ENCODE results near the gene TTPAL. TPM values are rescaled to one million over a fixed set of nuclear protein-coding genes. Genes with fewer than 3 reads are reported as not detected.
A peak's percentile ranks its signal among the peaks of the same experiment; 100 is the strongest.

Gene TTPAL
- total RNA-seq, 4 donors from 2014 or later: 27.1 to 36.8 (median 31.7) TPM

GRCh38 chr20:44461142-44461802, 14.4 kb upstream of the TTPAL start:
- intact Hi-C loops (cut with DNase I; ENCODE audit: low total_unique reads): no loop called here
- TF ChIP-seq CTCF (IDR thresholded peaks at IDR 0.05): no peak
- no peak for TF ChIP-seq POLR2A (IDR thresholded peaks at IDR 0.05)
- H3K4me3 ChIP-seq (ENCODE audit: low read depth, poor library complexity, severe bottlenecking): no peak overlapping the region
- DNase-seq (ENCODE audit: low spot score in 2 of 2): no peak
- 69% methylated on average over 6 of the region's 6 CpGs for WGBS, 2 donors

DNA sequence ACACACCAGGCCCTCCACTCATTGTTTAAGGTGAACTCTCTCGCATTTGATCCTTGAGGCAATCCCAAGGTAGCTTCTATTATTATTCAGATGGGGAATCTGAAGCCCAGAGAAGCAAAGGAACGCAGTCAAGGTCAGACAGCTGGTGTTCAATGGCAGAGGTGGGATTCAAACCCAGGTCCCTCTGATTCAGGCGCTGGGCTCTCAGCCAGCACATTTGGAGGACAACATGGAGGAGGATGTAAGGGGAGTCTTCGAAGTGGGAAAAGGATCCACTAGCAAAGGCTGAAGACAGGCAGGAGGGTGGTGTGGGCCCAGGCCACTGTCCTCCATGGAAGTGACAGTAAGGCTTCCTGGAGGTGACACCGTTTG, 13.9 kb upstream of the TTPAL start:
- intact Hi-C loops (cut with DNase I; ENCODE audit: low total_unique reads): no loop called here
- DNase-seq (ENCODE audit: low spot score in 2 of 2): no peak
- 74 to 78% methylated on average over 5 of the region's 5 CpGs for WGBS, 2 donors
- TF ChIP-seq CTCF (IDR thresholded peaks at IDR 0.05): no peak
- no peak for TF ChIP-seq POLR2A (IDR thresholded peaks at IDR 0.05)
- H3K4me3 ChIP-seq (ENCODE audit: low read depth, poor library complexity, severe bottlenecking): no peak overlapping the region

DNA sequence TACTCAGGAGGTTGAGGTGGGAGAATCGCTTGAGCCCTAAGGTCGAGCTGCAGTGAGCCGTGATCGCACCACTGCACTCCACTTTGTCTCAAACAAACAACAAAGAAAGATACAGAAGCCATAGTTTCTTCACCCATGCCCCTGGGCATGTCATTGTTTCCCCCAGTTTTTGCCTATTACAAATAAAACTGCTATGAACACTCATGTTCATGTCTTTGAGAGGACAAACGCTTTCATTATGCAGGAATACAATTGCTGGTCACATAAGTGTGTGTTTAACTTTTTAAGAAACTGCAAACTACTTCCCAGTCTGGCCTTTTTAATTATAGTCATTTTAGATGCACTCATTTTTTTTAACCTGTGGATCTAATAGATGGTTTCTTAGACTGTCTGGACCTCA, 12.2 kb upstream of the TTPAL start:
- intact Hi-C loops (cut with DNase I; ENCODE audit: low total_unique reads): no loop called here
- TF ChIP-seq CTCF (IDR thresholded peaks at IDR 0.05) (no peak), POLR2A (IDR thresholded peaks at IDR 0.05) (no peak)
- WGBS, 2 donors: 66 to 71% methylated on average over 5 of the region's 5 CpGs
- no peak for DNase-seq (ENCODE audit: low spot score in 2 of 2)
- no peak overlapping the region for H3K4me3 ChIP-seq (ENCODE audit: low read depth, poor library complexity, severe bottlenecking)

DNA sequence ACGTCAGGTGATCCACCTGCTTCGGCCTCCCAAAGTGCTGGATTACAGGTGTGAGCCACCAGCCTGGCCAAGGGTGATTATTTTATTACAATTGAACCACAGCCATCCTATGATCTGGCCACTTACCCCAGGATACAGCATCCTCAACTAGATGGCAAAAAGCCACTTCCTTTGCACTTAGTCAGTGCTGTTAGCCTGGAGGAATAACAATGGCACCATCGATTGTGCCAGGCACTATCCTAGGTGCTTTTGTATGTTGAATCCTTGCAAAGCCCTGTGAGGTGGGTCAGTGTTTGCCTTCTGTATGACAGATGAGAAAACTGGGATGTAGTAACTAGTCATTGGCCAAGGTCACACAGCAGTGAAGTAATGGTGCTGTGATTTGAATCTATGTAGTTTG, 11.2 kb upstream of the TTPAL start:
- 83 to 88% methylated on average over 3 of the region's 3 CpGs for WGBS, 2 donors
- DNase-seq (ENCODE audit: low spot score in 2 of 2): no peak
- TF ChIP-seq CTCF (IDR thresholded peaks at IDR 0.05) (no peak), POLR2A (IDR thresholded peaks at IDR 0.05) (no peak)
- H3K4me3 ChIP-seq (ENCODE audit: low read depth, poor library complexity, severe bottlenecking): no peak overlapping the region
- intact Hi-C loops (cut with DNase I; ENCODE audit: low total_unique reads): no loop called here

- intact Hi-C loops (cut with DNase I; ENCODE audit: low total_unique reads): no loop called here
- WGBS, 2 donors: 45 to 53% methylated on average over 3 of the region's 3 CpGs
- H3K4me3 ChIP-seq (ENCODE audit: low read depth, poor library complexity, severe bottlenecking): no peak overlapping the region
- DNase-seq (ENCODE audit: low spot score in 2 of 2): no peak
- no peak for TF ChIP-seq POLR2A (IDR thresholded peaks at IDR 0.05)
Measured at GRCh38 chr20:44465001-44465560, 10.6 kb upstream of the TTPAL start.

DNA sequence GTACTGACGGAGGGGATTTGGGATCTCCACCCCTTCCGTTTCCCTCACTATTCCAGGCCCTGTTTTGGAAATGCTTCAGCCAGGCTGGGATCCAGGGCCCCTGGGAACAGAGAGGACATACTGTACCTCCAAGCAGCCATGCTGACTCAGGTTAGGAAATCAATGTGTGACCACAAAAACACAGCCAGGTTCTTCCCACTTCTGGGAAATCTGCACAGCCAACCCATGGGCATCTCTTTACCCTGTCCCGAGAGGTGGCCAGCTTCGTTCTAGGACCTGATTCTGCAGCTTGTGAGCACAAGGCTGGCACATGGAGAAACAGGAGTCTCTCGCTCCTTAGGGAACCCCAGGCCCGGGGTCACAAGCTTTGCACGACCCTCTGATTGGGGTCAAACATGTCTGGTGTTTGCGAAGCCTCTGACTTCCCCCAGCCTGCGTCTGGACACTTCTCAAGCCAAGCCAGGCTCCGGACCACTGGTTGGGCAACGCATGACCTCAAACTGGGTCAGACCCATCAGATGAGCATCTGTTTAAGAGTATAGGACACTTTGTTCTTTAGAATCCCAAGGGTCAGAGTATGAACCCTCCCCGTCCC, 8.3 kb upstream of the TTPAL start:
- WGBS, 2 donors: 60 to 75% methylated on average over 11 to 12 of the region's 12 CpGs
- peak; percentile 84 to 90 for DNase-seq (ENCODE audit: low spot score in 2 of 2)
- intact Hi-C loops (cut with DNase I; ENCODE audit: low total_unique reads): no loop called here

More for the DNA sequence above, 8.3 kb upstream of the TTPAL start:
- TF ChIP-seq CTCF (IDR thresholded peaks at IDR 0.05): no peak
- no peak overlapping the region for H3K4me3 ChIP-seq (ENCODE audit: low read depth, poor library complexity, severe bottlenecking)
